ENCODE measurements around the gene TRPT1. TPM values are rescaled to one million over a fixed set of nuclear protein-coding genes. Genes with fewer than 3 reads are reported as not detected.

The TRPT1 gene, protein sequence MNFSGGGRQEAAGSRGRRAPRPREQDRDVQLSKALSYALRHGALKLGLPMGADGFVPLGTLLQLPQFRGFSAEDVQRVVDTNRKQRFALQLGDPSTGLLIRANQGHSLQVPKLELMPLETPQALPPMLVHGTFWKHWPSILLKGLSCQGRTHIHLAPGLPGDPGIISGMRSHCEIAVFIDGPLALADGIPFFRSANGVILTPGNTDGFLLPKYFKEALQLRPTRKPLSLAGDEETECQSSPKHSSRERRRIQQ
- total RNA-seq, result 14.6 TPM
- polyA plus RNA-seq, result 10 to 100 TPM; 33.2 to 37.0 (median 35.3) TPM

DNA sequence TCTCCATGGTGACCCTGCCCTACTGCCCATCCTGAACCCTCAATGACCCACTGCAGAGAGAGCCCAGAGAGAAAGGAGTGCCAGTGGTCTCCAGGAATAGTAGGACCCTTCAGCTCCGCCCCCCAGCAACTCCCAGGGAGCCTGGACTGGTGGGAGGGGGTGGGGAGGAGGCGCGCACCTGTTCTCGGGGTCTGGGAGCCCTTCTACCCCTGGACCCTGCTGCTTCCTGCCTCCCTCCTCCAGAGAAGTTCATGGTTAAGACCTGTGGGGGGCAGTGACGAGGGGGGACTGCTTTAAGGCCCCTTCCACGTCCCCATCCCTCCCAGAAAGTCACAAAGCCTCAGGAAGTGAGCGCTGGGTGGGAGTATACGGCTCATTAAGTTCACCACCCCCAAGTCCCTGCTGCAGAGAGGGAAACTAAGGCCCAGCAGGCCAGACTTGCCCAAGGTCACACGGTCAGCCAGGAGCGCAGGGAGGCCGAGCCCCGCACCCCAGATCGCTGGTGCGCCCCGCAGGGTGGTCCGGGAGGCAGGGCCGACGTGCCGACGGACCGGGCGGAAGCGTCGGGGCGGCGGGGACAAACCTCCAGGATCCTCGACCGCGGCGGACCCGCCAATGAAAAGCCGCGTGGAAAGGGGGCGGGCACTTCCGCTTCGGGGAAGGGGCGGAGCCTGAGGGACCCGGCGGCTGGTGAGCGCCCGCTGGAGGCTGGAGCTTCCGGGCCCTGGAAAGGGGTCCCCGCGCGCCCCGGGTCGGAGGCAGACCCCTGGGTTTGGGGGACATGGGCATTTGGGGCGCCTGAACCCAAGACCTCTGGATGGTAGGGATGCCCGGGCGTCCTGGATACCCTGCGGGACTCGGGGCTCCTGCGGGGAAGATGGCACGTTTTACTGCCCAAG, at the start of gene TRPT1, which contains the start of gene NUDT22:
Gene TRPT1, minus strand, starts transcription at position 579 of the 899 bp plus-strand sequence. Its CDS starts 326 bp downstream, at position 253.
Gene NUDT22, plus strand, starts transcription at position 667 of the 899 bp plus-strand sequence. CDS start 379 bp downstream, outside the sequence.
- Mint-ChIP-seq H3K4me3 (peak within 1 kb of the TSS; percentile 89 to 98 (median 92)), H3K4me1 (peaks cover 0 to 39% (median 25%) of the 10 kb centered on the region in 4 donors), H3K27me3 (no peaks in the 10 kb centered on the region), H3K9me3 (no peaks in the 10 kb centered on the region), H3K36me3 (no peaks in the 10 kb centered on the region), H3K27ac (peak within 1 kb of the TSS; percentile 87 to 95 (median 88))
- peaks cover 48% of the 10 kb centered on the region for H3K4me1 ChIP-seq (ENCODE audit: control insufficient read depth, insufficient read depth, low read length, poor library complexity, severe bottlenecking)
- peak; percentile 71 to 73 for ATAC-seq (ENCODE audit: low read depth in 2 of 2)
- peaks cover 18% of the 10 kb centered on the region for H3K36me3 ChIP-seq (ENCODE audit: control insufficient read depth, insufficient read depth, low read length)
- H3K27me3 ChIP-seq (ENCODE audit: control insufficient read depth, insufficient read depth, low read length), result no peaks in the 10 kb centered on the region
- DNase-seq, result peak; percentile 85 to 93 (median 89)
- H3K4me3 ChIP-seq (ENCODE audit: low read depth, low read length), result peak within 1 kb of the TSS; percentile 68
- no peaks in the 10 kb centered on the region for H3K9me3 ChIP-seq (ENCODE audit: control insufficient read depth in 2 of 2, low read length in 2 of 2)
- H3K27ac ChIP-seq (ENCODE audit: insufficient read depth, low read length, poor library complexity, severe bottlenecking), result peak within 1 kb of the TSS; percentile 84

DNA sequence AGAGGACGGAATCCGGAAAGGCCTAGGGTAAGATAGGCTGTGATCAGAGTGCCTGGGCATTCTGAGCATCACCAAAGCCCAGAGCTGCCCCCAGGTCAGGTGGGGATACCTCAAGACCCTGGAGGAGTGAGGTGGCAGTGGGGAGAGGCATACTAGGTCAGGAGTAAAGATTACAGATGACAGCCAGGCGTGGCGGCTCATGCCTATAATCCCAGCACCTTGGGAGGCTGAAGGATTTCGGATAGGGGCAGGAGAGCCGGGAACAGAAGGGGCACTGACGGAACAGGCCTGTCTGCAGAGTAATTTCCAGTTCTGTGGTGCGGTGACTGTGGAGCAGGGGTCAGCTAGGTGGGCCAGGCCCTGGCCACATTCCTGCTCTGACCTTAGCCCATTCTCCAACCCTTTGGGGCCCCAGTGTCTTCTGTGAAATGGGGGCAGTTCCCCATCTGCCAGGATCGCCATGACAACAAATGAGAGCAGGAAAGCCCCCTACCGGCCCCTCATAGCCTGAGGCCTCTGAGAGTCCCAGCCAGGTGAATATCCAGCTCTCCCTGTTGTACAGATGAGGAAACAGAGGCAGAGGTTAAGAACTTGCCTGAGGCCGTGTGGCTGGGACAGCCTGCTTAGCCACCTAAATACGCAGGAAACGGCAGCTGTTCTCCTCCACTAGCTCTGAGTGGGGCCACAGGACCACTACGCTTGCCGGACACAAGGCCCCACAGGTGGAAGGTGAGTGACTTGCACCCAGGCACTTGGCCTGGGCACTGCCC, 49.2 kb upstream of the TRPT1 start:
- H3K4me1 ChIP-seq (ENCODE audit: control insufficient read depth, insufficient read depth, low read length, poor library complexity, severe bottlenecking), result peaks cover 12% of the 10 kb centered on the region
- Mint-ChIP-seq H3K27ac (no peak overlapping the region), H3K4me3 (peak overlapping the region in 1 of 4 donors; percentile 61), H3K36me3 (peaks cover 2% of the 10 kb centered on the region), H3K9me3 (peaks cover 0 to 2% (median 0%) of the 10 kb centered on the region in 7 donors), H3K27me3 (peaks cover 3% of the 10 kb centered on the region), H3K4me1 (peaks cover 0 to 10% (median 5%) of the 10 kb centered on the region in 4 donors)
- ATAC-seq (ENCODE audit: low read depth in 2 of 2), result no peak
- H3K27me3 ChIP-seq (ENCODE audit: control insufficient read depth, insufficient read depth, low read length), result no peaks in the 10 kb centered on the region
- H3K9me3 ChIP-seq (ENCODE audit: control insufficient read depth in 2 of 2, low read length in 2 of 2), result no peaks in the 10 kb centered on the region
- peaks cover 14% of the 10 kb centered on the region for H3K36me3 ChIP-seq (ENCODE audit: control insufficient read depth, insufficient read depth, low read length)
- no peak overlapping the region for H3K4me3 ChIP-seq (ENCODE audit: low read depth, low read length)
- no peak overlapping the region for H3K27ac ChIP-seq (ENCODE audit: insufficient read depth, low read length, poor library complexity, severe bottlenecking)
- DNase-seq, result no peak

DNA sequence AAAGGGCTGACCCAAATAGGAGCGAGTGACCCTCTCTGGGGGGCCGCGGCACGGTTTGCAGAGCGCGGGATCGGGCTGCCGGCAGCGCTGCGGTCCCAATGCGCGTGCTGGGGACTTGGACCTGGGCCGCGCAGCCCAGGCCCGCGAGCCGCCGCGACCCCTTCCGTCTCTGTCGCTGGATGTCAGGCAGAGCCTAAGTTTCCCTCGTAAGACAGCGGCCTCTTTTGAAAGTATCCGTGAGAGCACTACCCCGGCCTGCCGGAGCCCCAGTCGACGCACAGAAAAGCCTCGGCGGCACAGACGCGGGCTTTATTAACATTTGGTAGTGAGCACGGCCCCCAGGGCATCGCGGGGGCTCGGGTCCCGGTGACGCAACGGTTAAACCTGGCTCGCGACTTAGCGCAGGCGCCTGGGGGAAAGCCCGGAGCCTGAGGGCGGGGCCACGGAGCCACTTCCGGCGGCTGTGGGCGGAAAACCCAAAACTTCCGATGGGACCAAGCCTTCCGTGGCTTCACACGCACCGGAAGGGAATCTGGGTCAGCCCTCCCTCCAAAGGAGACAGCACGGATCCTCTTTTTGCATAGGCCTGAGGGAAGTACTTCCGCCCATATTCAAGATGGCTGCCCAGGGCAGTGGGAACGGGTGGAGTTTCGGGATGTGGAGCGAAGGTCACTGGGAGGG, 43.7 kb upstream of the TRPT1 start:
- Mint-ChIP-seq H3K4me3 (peak overlapping the region; percentile 92 to 97 (median 96)), H3K27me3 (peaks cover 8% of the 10 kb centered on the region)
- ATAC-seq (ENCODE audit: low read depth in 2 of 2), result peak; percentile 72 to 75

DNA sequence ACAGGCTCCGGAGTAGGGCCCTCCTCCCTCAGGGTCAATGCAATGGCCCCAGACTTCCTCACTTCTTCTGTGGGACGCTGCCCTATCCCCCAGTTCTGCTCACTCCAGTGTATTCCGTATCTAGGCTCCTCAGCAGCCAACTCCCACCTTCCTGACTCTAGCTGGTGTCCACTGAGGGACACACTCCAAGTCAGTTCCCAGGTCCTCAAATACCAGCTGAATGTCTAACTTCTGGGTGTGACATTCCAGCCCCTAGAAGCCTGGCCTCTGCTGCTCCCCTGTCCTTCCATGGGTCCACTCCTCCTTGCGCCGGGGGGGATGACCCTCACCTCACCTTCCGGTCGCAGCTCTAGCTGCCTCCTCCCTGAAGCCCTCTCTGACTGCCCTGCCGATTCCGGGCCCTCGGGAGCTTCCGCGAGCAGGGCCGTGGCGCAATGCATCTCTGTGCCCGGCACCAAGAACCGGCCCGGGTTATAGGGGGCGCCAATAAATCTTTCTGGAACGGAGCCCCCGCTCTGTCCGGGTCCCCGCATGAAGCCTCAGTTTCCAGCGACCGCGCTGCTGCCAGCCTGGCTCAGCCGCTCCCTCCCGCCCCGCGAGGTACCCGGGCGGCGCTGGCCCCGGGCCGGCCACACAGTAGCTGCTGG, 43.0 kb upstream of the TRPT1 start:
- H3K27ac Mint-ChIP-seq, result peak overlapping the region; percentile 77 to 98 (median 95)
- H3K4me3 ChIP-seq (ENCODE audit: low read depth, low read length), result peak overlapping the region; percentile 59
- ATAC-seq (ENCODE audit: low read depth in 2 of 2), result no peak

More for the DNA sequence above, 43.7 kb upstream of the TRPT1 start:
- DNase-seq, result peak; percentile 95 to 99 (median 96)
- Histone ChIP-seq H3K4me3 (ENCODE audit: low read depth, low read length) (peak overlapping the region; percentile 84), H3K27me3 (ENCODE audit: control insufficient read depth, insufficient read depth, low read length) (no peaks in the 10 kb centered on the region), H3K27ac (ENCODE audit: insufficient read depth, low read length, poor library complexity, severe bottlenecking) (peak overlapping the region; percentile 98), H3K9me3 (ENCODE audit: control insufficient read depth in 2 of 2, low read length in 2 of 2) (no peaks in the 10 kb centered on the region), H3K36me3 (ENCODE audit: control insufficient read depth, insufficient read depth, low read length) (no peaks in the 10 kb centered on the region), H3K4me1 (ENCODE audit: control insufficient read depth, insufficient read depth, low read length, poor library complexity, severe bottlenecking) (peaks cover 27% of the 10 kb centered on the region)
- Mint-ChIP-seq H3K9me3 (peaks cover 0 to 3% (median 0%) of the 10 kb centered on the region in 7 donors), H3K4me1 (peaks cover 0 to 33% (median 18%) of the 10 kb centered on the region in 4 donors), H3K27ac (peak overlapping the region; percentile 96 to 99 (median 98)), H3K36me3 (no peaks in the 10 kb centered on the region)

DNA sequence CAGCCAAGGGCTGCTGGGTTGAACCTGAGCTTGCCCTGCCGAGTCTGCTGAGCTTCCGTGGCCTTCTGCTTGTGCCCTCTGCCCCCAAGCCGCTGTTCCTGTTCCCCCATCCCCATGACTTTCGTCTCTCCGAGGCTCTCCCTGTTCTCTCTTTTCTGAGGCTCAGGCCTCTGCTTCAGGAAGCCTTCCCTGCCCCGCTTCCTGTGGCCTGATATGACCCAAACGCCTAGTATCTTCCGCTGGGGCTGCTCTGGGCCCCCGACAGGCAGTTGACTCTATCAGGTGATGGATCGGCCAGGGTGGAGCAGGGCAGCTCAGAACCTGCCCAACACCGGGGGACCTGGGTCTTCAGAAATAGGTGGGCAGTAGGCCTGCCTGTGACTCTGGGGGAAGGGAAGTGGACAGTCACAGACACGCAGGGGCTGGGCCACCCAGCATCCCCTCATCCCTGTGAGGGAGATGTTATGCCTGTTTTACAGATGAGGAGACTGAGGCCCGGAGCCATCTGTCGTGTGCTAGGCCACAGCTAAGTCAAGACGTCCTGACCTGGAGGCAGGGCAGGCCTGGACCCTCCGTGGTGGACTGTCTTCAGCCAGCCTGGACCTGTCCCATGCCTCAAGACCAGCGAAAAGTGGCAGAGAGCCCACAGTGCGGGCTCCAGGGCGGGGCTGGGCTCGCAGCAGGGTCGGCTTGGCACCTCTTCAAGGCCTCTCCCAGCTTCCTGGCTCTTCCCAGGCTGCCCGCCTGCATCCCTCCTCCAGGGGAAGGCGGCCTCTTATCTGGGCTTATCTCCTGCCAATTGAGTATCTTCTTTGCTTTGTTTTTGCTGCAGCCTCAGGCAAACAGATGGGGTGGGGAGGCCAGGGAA, 42.3 kb upstream of the TRPT1 start:
- peak overlapping the region; percentile 59 for H3K4me3 ChIP-seq (ENCODE audit: low read depth, low read length)
- H3K27me3 Mint-ChIP-seq, result peaks cover 8% of the 10 kb centered on the region

More for the DNA sequence above, 43.0 kb upstream of the TRPT1 start:
- Mint-ChIP-seq H3K27me3 (peaks cover 8% of the 10 kb centered on the region), H3K9me3 (peaks cover 0 to 3% (median 0%) of the 10 kb centered on the region in 7 donors), H3K36me3 (no peaks in the 10 kb centered on the region), H3K4me3 (peak overlapping the region; percentile 92 to 97 (median 96)), H3K4me1 (peaks cover 0 to 33% (median 19%) of the 10 kb centered on the region in 4 donors)
- DNase-seq, result peak in 1 of 3 donors; percentile 58
- H3K36me3 ChIP-seq (ENCODE audit: control insufficient read depth, insufficient read depth, low read length), result no peaks in the 10 kb centered on the region
- H3K27me3 ChIP-seq (ENCODE audit: control insufficient read depth, insufficient read depth, low read length), result no peaks in the 10 kb centered on the region
- peak overlapping the region; percentile 98 for H3K27ac ChIP-seq (ENCODE audit: insufficient read depth, low read length, poor library complexity, severe bottlenecking)
- H3K4me1 ChIP-seq (ENCODE audit: control insufficient read depth, insufficient read depth, low read length, poor library complexity, severe bottlenecking), result peaks cover 27% of the 10 kb centered on the region
- H3K9me3 ChIP-seq (ENCODE audit: control insufficient read depth in 2 of 2, low read length in 2 of 2), result no peaks in the 10 kb centered on the region

More for the DNA sequence above, 42.3 kb upstream of the TRPT1 start:
- Mint-ChIP-seq H3K9me3 (peaks cover 0 to 3% (median 0%) of the 10 kb centered on the region in 7 donors), H3K36me3 (no peaks in the 10 kb centered on the region), H3K27ac (peak overlapping the region; percentile 92 to 98 (median 95)), H3K4me3 (peak overlapping the region; percentile 92 to 97 (median 96)), H3K4me1 (peaks cover 0 to 33% (median 19%) of the 10 kb centered on the region in 4 donors)
- no peak for DNase-seq
- Histone ChIP-seq H3K36me3 (ENCODE audit: control insufficient read depth, insufficient read depth, low read length) (no peaks in the 10 kb centered on the region), H3K9me3 (ENCODE audit: control insufficient read depth in 2 of 2, low read length in 2 of 2) (no peaks in the 10 kb centered on the region), H3K27ac (ENCODE audit: insufficient read depth, low read length, poor library complexity, severe bottlenecking) (peak overlapping the region; percentile 98), H3K4me1 (ENCODE audit: control insufficient read depth, insufficient read depth, low read length, poor library complexity, severe bottlenecking) (peaks cover 27% of the 10 kb centered on the region), H3K27me3 (ENCODE audit: control insufficient read depth, insufficient read depth, low read length) (no peaks in the 10 kb centered on the region)
- no peak for ATAC-seq (ENCODE audit: low read depth in 2 of 2)

Measured in CD4-positive, CD25-positive, alpha-beta regulatory T cell (primary cell).